Hindlimb muscle (tissue), 1 donor: ENCODE data around the gene NRDE2. TPM values are rescaled to one million over a fixed set of nuclear protein-coding genes. Genes with fewer than 3 reads are reported as not detected.
A peak's percentile ranks its signal among the peaks of the same experiment; 100 is the strongest.
"Not testable (repeated sequence)": the region's sequence is repeated elsewhere in the genome, so short reads cannot be mapped to it uniquely, and the experiment has no call there.

Source experiments
- DNase-seq: peaks from one replicate; pipeline ENCODE4 v3.0.0-alpha.2; 2013
- polyA plus RNA-seq: library from polyadenylated mRNA; unstranded; fragments of 120-200 nt; gene quantifications from one replicate; pipeline ENCODE4 v1.2.1, GENCODE V29; 2013; ENCODE audit not compliant: insufficient read length

The NRDE2 gene
- polyA plus RNA-seq, 1 donor = 13.6 TPM

- DNase-seq = no peak
Observed at GRCh38 chr14:90344331-90345238, 12.8 kb upstream of the NRDE2 start.

DNA sequence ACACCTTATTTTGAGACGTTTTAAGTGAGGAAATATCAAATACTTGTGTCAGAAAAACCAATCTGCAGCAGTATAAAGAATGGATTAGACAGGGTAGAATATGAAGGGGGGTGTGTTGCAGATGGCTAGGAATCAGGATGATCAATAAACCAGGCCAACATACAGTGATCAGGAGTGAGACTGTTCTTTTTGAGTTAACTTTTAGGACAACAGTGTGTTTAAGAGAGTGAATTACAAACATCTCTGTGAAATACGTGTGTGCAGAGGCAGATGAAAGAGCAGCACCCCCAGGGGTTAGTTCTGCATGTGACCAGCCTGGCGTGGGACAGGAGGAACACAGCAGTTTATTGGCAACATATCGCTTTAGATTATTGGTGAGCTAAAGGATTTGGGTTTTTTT is 10.6 kb upstream of the NRDE2 start:
- DNase-seq = no peak

DNA sequence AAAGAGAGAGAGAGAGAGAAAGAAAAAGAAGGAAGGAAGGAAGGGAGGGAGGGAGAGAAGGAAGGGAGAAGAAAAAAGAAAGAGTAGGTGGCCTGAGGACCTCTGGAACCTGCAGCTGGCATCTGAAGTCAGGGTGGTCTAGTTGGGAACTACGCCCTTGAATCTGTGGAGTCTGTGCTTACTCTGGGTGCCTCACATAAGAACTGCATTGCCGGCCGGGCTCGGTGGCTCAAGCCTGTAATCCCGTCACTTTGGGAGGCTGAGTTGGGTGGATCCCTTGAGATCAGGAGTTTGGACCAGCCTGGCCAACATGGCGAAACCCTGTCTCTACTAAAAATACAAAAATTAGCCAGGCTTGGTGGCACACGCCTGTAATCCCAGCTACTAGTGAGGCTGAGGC is 10.0 kb upstream of the NRDE2 start:
- no peak for DNase-seq

GRCh38 chr14:90341232-90341631 is 9.5 kb upstream of the NRDE2 start:
- not testable (repeated sequence) for DNase-seq

- DNase-seq = no peak
Observed at GRCh38 chr14:90336985-90337384, 5.2 kb upstream of the NRDE2 start.

DNA sequence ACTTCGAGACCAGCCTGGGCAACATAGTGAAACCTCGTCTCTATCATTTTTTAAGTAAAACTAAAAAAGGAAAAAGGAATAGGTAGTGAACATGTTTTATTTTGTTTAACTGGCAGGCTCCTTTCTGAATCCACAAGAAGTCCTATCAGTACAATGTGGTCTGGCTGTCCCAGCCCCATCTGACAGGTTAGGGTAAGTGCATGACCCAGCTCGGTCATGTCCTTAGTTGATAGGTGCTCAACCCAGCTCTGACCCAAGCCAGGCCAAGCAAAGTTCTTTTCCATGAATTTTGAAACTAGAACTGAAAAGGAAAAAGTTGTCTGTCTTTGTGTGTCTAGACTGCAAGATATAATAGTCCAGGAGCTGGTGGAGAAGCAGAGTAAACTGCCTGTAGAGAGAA is 4.7 kb upstream of the NRDE2 start:
- DNase-seq = no peak

- no peak for DNase-seq
Observed at GRCh38 chr14:90332271-90332584, 487 bp upstream of the NRDE2 start.

GRCh38 chr14:90330203-90331196 is 1.2 kb downstream of the NRDE2 start:
- DNase-seq = no peak

- DNase-seq = no peak
Observed at GRCh38 chr14:90321891-90322290, 9.8 kb downstream of the NRDE2 start.

GRCh38 chr14:90319634-90320541 is 11.9 kb downstream of the NRDE2 start:
- no peak for DNase-seq

- no peak for DNase-seq
Observed at GRCh38 chr14:90319173-90319572, 12.6 kb downstream of the NRDE2 start.

- DNase-seq = no peak
Observed at GRCh38 chr14:90318016-90318415, 13.7 kb downstream of the NRDE2 start.

DNA sequence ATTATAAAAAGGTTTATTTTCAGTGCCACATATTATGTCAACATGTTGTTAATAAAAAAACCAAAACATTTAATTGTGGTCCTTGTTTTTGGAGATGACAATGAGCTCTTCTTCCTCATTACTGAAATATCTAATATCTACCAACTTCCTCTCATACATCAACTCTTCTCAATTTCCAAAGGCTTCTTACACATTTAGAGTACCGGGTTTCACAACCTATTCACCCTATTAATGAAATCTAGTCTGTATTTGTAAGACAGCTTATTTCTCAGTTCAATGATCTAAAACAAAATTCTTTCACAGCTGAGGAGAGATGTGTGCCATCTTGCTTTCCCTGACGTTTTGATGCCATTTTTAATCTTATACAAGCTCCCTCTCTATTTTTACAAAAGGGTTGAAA is 14.5 kb downstream of the NRDE2 start:
- no peak for DNase-seq

- DNase-seq = no peak
Observed at GRCh38 chr14:90308561-90308960, 23.2 kb downstream of the NRDE2 start.

DNA sequence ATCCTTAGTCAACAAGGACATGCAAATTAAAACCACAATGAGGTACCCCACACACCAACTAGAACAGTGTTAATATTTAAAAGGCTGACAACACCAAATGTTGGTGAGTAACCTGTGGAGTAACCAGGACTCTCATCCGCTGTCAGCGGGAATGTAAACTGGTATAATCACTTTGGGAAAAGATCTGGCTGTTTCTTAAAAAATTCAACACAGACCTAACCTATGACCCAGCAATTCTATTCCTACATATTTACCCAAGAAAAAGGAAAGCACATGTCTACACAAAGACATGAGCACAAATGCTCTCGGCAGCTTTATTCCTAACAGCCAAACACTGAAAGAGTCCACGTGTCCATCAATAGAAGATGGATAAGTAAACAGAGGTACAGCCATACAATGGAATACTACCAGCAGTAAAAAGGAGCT is 26.6 kb downstream of the NRDE2 start:
- no peak for DNase-seq

DNA sequence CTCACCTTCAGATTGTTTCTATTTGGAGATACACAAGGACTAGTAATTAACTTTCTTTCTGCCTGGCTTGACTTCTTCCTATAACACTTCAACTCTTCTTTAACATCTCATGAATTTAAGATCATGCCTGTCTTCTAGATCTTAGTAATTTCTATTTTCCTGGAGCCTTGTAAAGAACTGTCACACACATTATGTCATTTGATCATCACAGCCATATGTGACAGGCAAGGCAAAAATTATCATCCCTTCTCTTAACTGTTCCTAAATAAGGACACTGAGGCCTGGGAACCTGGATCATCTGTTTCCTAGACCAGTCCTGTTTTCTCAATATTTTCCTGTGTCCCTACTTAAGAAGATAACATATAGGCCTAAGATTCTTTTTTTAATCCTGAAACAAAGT is 27.2 kb downstream of the NRDE2 start:
- no peak for DNase-seq

DNA sequence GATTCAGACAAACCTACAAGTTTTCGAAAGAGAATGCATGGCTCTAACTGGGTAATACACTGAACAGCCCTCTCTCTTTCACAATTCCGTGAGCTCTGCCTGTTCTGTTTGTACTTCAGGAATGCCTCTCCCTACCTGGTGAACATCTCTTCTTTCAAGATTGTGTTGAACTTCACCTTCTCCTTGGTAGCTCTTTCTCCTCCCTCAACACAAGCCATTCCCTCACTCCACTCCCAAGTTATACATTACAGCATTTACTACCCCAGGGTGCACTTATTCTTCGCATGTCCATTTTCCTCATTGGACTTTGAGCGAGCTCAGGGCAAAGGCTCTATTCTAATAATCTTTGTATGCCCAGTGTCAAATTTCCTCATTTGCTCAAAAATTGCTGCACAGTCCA is 28.3 kb downstream of the NRDE2 start:
- no peak for DNase-seq

- no peak for DNase-seq
Observed at GRCh38 chr14:90302529-90303303, 29.0 kb downstream of the NRDE2 start.

- peak; percentile 44 for DNase-seq
Observed at GRCh38 chr14:90301668-90302090, 30.1 kb downstream of the NRDE2 start.

GRCh38 chr14:90301122-90301521 is 30.6 kb downstream of the NRDE2 start:
- no peak for DNase-seq

GRCh38 chr14:90300611-90301047 is 31.1 kb downstream of the NRDE2 start:
- no peak for DNase-seq
